GM23248 (cell line): ENCODE measurements around the gene GALNT13. TPM values are rescaled to one million over a fixed set of nuclear protein-coding genes. Genes with fewer than 3 reads are reported as not detected.

ENCODE experiments used
- DNase-seq: peaks from one replicate; pipeline ENCODE4 v3.0.0-alpha.2; 2015
- H2AFZ ChIP-seq: fragments of 200-600 bp; sonication (generic); 2 replicates; pipeline ENCODE4 v1.6.1; 2016; ENCODE audit warnings: antibody characterized with exemption
- H3F3A ChIP-seq: fragments of 200-600 bp; sonication (generic); 2 replicates; pipeline ENCODE4 v1.6.1; 2016; ENCODE audit warnings: mild to moderate bottlenecking, antibody characterized with exemption, mixed run types; ENCODE audit not compliant: insufficient read depth
- H3K27ac ChIP-seq: fragments of 200-600 bp; sonication (generic); 2 replicates; pipeline ENCODE4 v1.5.1; 2016; ENCODE audit warnings: mild to moderate bottlenecking
- H3K27me3 ChIP-seq: fragments of 200-600 bp; sonication (generic); replicated peaks from 2 replicates; pipeline ENCODE4 v1.6.1; 2016; ENCODE audit warnings: mild to moderate bottlenecking; ENCODE audit not compliant: insufficient read depth
- H3K36me3 ChIP-seq: fragments of 200-600 bp; sonication (generic); 2 replicates; pipeline ENCODE4 v1.6.1; 2016; ENCODE audit warnings: low read depth, mild to moderate bottlenecking
- H3K4me1 ChIP-seq: fragments of 200-600 bp; sonication (generic); 2 replicates; pipeline ENCODE4 v1.6.1; 2016; ENCODE audit warnings: mild to moderate bottlenecking; ENCODE audit not compliant: insufficient read depth
- H3K4me2 ChIP-seq: fragments of 200-600 bp; sonication (generic); one replicate; pipeline ENCODE4 v1.6.1; 2016; ENCODE audit warnings: mild to moderate bottlenecking; ENCODE audit not compliant: unreplicated experiment
- H3K4me3 ChIP-seq: fragments of 200-600 bp; sonication (generic); 2 replicates; pipeline ENCODE4 v1.5.1; 2016; ENCODE audit warnings: mild to moderate bottlenecking
- H3K79me2 ChIP-seq: fragments of 200-600 bp; sonication (generic); 2 replicates; pipeline ENCODE4 v1.6.1; 2016; ENCODE audit warnings: mild to moderate bottlenecking; ENCODE audit not compliant: insufficient read depth
- H3K9ac ChIP-seq: fragments of 200-600 bp; sonication (generic); 2 replicates; pipeline ENCODE4 v1.6.1; 2016; ENCODE audit warnings: mild to moderate bottlenecking
- H3K9me2 ChIP-seq: fragments of 200-600 bp; sonication (generic); 2 replicates; pipeline ENCODE4 v1.6.1; 2016; ENCODE audit warnings: mixed run types, mild to moderate bottlenecking, moderate library complexity; ENCODE audit not compliant: insufficient read depth
- H3K9me3 ChIP-seq: fragments of 200-600 bp; sonication (generic); one replicate; pipeline ENCODE4 v1.6.1; 2017; ENCODE audit warnings: low read depth
- H4K20me1 ChIP-seq: fragments of 200-600 bp; sonication (generic); 2 replicates; pipeline ENCODE4 v1.6.0; 2016; ENCODE audit not compliant: insufficient read depth
- EZH2 ChIP-seq: fragments of 200-600 bp; sonication (generic); IDR thresholded peaks from 2 replicates; pipeline ENCODE4 v1.6.1; 2018; ENCODE audit warnings: antibody characterized with exemption, mild to moderate bottlenecking; ENCODE audit not compliant: insufficient read depth, poor library complexity, severe bottlenecking
- EZH2phosphoT487 ChIP-seq: fragments of 200-600 bp; sonication (generic); IDR thresholded peaks from 2 replicates; pipeline ENCODE4 v1.6.1; 2018; ENCODE audit warnings: antibody characterized with exemption, moderate library complexity, mild to moderate bottlenecking, low read depth; ENCODE audit not compliant: insufficient read depth
- WGBS, 2 experiments: methylation state at CpG; one replicate each; pipeline ENCODE4 v1.1.6; 2015 to 2017; ENCODE audit warnings: low lambda C conversion rate in 2 of 2, low coverage in 1 of 2; ENCODE audit errors: missing lambda C conversion rate in 2 of 2; 5-methylcytosine and 5-hydroxymethylcytosine counted together
- in situ Hi-C: fragments of 300-500 bp; cut with MboI; formaldehyde crosslinking; loops from 2 replicates; pipeline ENCODE4 v1.15.0; 2020
- polyA plus RNA-seq: library from polyadenylated mRNA; unstranded; fragments of >200 nt; fragmentation: Nextera tagmentation; extraction: Ambion mirVana; gene quantifications from 2 replicates; pipeline ENCODE4 v1.2.1, GENCODE V29; 2016
- total RNA-seq: library from RNA; depleted of rRNA; stranded (reverse); fragments of >200 nt; shearing (Covaris generic); gene quantifications from 2 replicates; pipeline ENCODE4 v1.2.3, GENCODE V29; 2014

GALNT13 gene
- total and polyA plus RNA-seq, 2 experiments from 2014 or later: 0.11 TPM; not detected in 1

- no peaks in the 10 kb centered on the region for H3K36me3 ChIP-seq
- H3K27me3 ChIP-seq: no peaks in the 10 kb centered on the region
- no peak overlapping the region for H3K4me2 ChIP-seq
- no peak overlapping the region for H3K9ac ChIP-seq
- no peaks in the 10 kb centered on the region for H4K20me1 ChIP-seq
- in situ Hi-C loops: no loop called here
- H3K9me2 ChIP-seq: no peaks in the 10 kb centered on the region
- H3K9me3 ChIP-seq: no peaks in the 10 kb centered on the region
- no peak overlapping the region for H2AFZ ChIP-seq
- TF ChIP-seq EZH2phosphoT487 (no peak), EZH2 (no peak)
- H3K4me1 ChIP-seq: no peaks in the 10 kb centered on the region
- no peak for DNase-seq
- no peaks in the 10 kb centered on the region for H3K79me2 ChIP-seq
- 11 to 20% methylated on average over 4 of the region's 4 CpGs for WGBS, 2 experiments
- H3F3A ChIP-seq: no peaks in the 10 kb centered on the region
- no peak overlapping the region for H3K27ac ChIP-seq
- no peak overlapping the region for H3K4me3 ChIP-seq
Measured at GRCh38 chr2:154488801-154489200, 617.1 kb downstream of the GALNT13 start.

- H3K36me3 ChIP-seq: no peaks in the 10 kb centered on the region
- 78 to 84% methylated on average over 3 of the region's 3 CpGs for WGBS, 2 experiments
- in situ Hi-C loops: no loop called here
Measured at GRCh38 chr2:154489266-154489858, 617.6 kb downstream of the GALNT13 start.

GRCh38 chr2:154490530-154490929 is 618.8 kb downstream of the GALNT13 start:
- H3K9me3 ChIP-seq: no peaks in the 10 kb centered on the region
- no peaks in the 10 kb centered on the region for H3K9me2 ChIP-seq
- no peaks in the 10 kb centered on the region for H3K27me3 ChIP-seq
- H3K79me2 ChIP-seq: no peaks in the 10 kb centered on the region
- H4K20me1 ChIP-seq: no peaks in the 10 kb centered on the region
- no peak overlapping the region for H3K4me2 ChIP-seq
- in situ Hi-C loops: no loop called here
- no peaks in the 10 kb centered on the region for H3K4me1 ChIP-seq
- H2AFZ ChIP-seq: no peak overlapping the region
- no peak overlapping the region for H3K9ac ChIP-seq
- 79% methylated on average over 1 of the region's 1 CpG for WGBS, 2 experiments
- no peak for DNase-seq
- TF ChIP-seq EZH2 (no peak), EZH2phosphoT487 (no peak)
- H3K4me3 ChIP-seq: no peak overlapping the region
- no peak overlapping the region for H3K27ac ChIP-seq
- no peaks in the 10 kb centered on the region for H3K36me3 ChIP-seq
- H3F3A ChIP-seq: no peaks in the 10 kb centered on the region

More at GRCh38 chr2:154489266-154489858, 617.6 kb downstream of the GALNT13 start:
- no peak overlapping the region for H3K4me2 ChIP-seq
- no peak overlapping the region for H3K4me3 ChIP-seq
- no peak overlapping the region for H2AFZ ChIP-seq
- TF ChIP-seq EZH2 (no peak), EZH2phosphoT487 (no peak)
- H3K9ac ChIP-seq: no peak overlapping the region
- DNase-seq: no peak
- H4K20me1 ChIP-seq: no peaks in the 10 kb centered on the region
- no peak overlapping the region for H3K27ac ChIP-seq
- H3K79me2 ChIP-seq: no peaks in the 10 kb centered on the region
- H3K9me2 ChIP-seq: no peaks in the 10 kb centered on the region
- no peaks in the 10 kb centered on the region for H3K27me3 ChIP-seq
- no peaks in the 10 kb centered on the region for H3K9me3 ChIP-seq
- H3K4me1 ChIP-seq: no peaks in the 10 kb centered on the region
- H3F3A ChIP-seq: no peaks in the 10 kb centered on the region

- Histone ChIP-seq H3K27me3 (no peaks in the 10 kb centered on the region), H3K36me3 (no peaks in the 10 kb centered on the region), H4K20me1 (no peaks in the 10 kb centered on the region), H2AFZ (no peak overlapping the region), H3K4me2 (no peak overlapping the region), H3K9me3 (no peaks in the 10 kb centered on the region), H3K9me2 (no peaks in the 10 kb centered on the region), H3K4me3 (no peak overlapping the region), H3K27ac (no peak overlapping the region), H3K9ac (no peak overlapping the region), H3K4me1 (no peaks in the 10 kb centered on the region), H3F3A (no peaks in the 10 kb centered on the region), H3K79me2 (no peaks in the 10 kb centered on the region)
- DNase-seq: no peak
- no peak for TF ChIP-seq EZH2
- TF ChIP-seq EZH2phosphoT487: no peak
- 39 to 43% methylated on average over 4 of the region's 4 CpGs for WGBS, 2 experiments
- in situ Hi-C loops: no loop called here
Measured at GRCh38 chr2:154495455-154495868, 623.7 kb downstream of the GALNT13 start.

GRCh38 chr2:154497019-154497418 is 625.3 kb downstream of the GALNT13 start:
- no peaks in the 10 kb centered on the region for H3K4me1 ChIP-seq
- no peaks in the 10 kb centered on the region for H3K36me3 ChIP-seq
- H2AFZ ChIP-seq: no peak overlapping the region
- no peaks in the 10 kb centered on the region for H4K20me1 ChIP-seq
- H3F3A ChIP-seq: no peaks in the 10 kb centered on the region
- no peak overlapping the region for H3K4me2 ChIP-seq
- no peaks in the 10 kb centered on the region for H3K9me3 ChIP-seq
- no peak overlapping the region for H3K4me3 ChIP-seq
- in situ Hi-C loops: no loop called here
- H3K9ac ChIP-seq: no peak overlapping the region
- no peak overlapping the region for H3K27ac ChIP-seq
- no peak for TF ChIP-seq EZH2
- no peak for TF ChIP-seq EZH2phosphoT487
- no peaks in the 10 kb centered on the region for H3K27me3 ChIP-seq
- H3K79me2 ChIP-seq: no peaks in the 10 kb centered on the region
- H3K9me2 ChIP-seq: no peaks in the 10 kb centered on the region
- DNase-seq: no peak
